ENCODE measurements around the gene CAMTA1. TPM values are rescaled to one million over a fixed set of nuclear protein-coding genes. Genes with fewer than 3 reads are reported as not detected.

CAMTA1 gene
- polyA plus RNA-seq, 1 of the 3 experiments (the other 2 are of a cell fraction), result 63.1 TPM

GRCh38 chr1:7541629-7542028 is 756.4 kb downstream of the CAMTA1 start:
- no peak overlapping the region for H3K9ac ChIP-seq
- H3K9me2 ChIP-seq, result no peaks in the 10 kb centered on the region
- H4K20me1 ChIP-seq (ENCODE audit: insufficient read depth), result no peaks in the 10 kb centered on the region
- no peaks in the 10 kb centered on the region for H3K27me3 ChIP-seq (ENCODE audit: insufficient read depth)
- no peaks in the 10 kb centered on the region for H3K79me2 ChIP-seq (ENCODE audit: insufficient read depth)
- H3F3A ChIP-seq (replicated peaks; ENCODE audit: insufficient read depth), result no peaks in the 10 kb centered on the region
- POLR2A ChIA-PET, result no interaction called here
- H2AFZ ChIP-seq (ENCODE audit: low read depth), result no peak overlapping the region
- TF ChIP-seq RFX5 (IDR thresholded peaks at IDR 0.05; ENCODE audit: low read length) (no peak), FOXM1 (IDR thresholded peaks at IDR 0.05; ENCODE audit: low read depth) (no peak), TAF1 (IDR thresholded peaks at IDR 0.05; ENCODE audit: borderline replicate concordance, low read depth, low read length) (no peak), MAX (IDR thresholded peaks at IDR 0.05; ENCODE audit: low read depth) (no peak), NFIC (IDR thresholded peaks at IDR 0.05; ENCODE audit: borderline replicate concordance) (no peak), RCOR1 (IDR thresholded peaks at IDR 0.05; ENCODE audit: low read length) (no peak), POLR2AphosphoS5 (IDR thresholded peaks at IDR 0.05; ENCODE audit: low read depth, low read length) (no peak), CHD2 (IDR thresholded peaks at IDR 0.05; ENCODE audit: low read length, partially characterized antibody) (no peak), USF2 (IDR thresholded peaks at IDR 0.05; ENCODE audit: borderline replicate concordance, low read depth, low read length) (no peak), ELF1 (IDR thresholded peaks at IDR 0.05) (no peak), RAD21 (IDR thresholded peaks at IDR 0.05; ENCODE audit: low read length) (no peak), SMC3 (IDR thresholded peaks at IDR 0.05; ENCODE audit: low read depth, low read length) (no peak), JUND (IDR thresholded peaks at IDR 0.05) (no peak), REST (IDR thresholded peaks at IDR 0.05; ENCODE audit: low read depth, low read length) (no peak), IRF3 (IDR thresholded peaks at IDR 0.05; ENCODE audit: low read depth, low read length) (no peak), TCF12 (IDR thresholded peaks at IDR 0.05) (no peak), MXI1 (IDR thresholded peaks at IDR 0.05; ENCODE audit: low read depth, low read length) (no peak), RXRA (IDR thresholded peaks at IDR 0.05; ENCODE audit: borderline replicate concordance, low read depth) (no peak)
- TF ChIP-seq, protein P1, sequence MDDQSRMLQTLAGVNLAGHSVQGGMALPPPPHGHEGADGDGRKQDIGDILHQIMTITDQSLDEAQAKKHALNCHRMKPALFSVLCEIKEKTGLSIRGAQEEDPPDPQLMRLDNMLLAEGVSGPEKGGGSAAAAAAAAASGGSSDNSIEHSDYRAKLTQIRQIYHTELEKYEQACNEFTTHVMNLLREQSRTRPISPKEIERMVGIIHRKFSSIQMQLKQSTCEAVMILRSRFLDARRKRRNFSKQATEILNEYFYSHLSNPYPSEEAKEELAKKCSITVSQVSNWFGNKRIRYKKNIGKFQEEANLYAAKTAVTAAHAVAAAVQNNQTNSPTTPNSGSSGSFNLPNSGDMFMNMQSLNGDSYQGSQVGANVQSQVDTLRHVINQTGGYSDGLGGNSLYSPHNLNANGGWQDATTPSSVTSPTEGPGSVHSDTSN (IDR thresholded peaks at IDR 0.05), result no peak
- DNase-seq, result no peak
- no peaks in the 10 kb centered on the region for H3K9me3 ChIP-seq
- no peaks in the 10 kb centered on the region for H3K36me3 ChIP-seq (replicated peaks in 1 of 2; ENCODE audit: control insufficient read depth in 1 of 2, insufficient read depth in 2 of 2, low read length in 1 of 2)
- H3K4me1 ChIP-seq (ENCODE audit: control insufficient read depth in 1 of 2, insufficient read depth in 2 of 2, low read depth in 1 of 2, low read length in 1 of 2), result peaks cover 0 to 43% of the 10 kb centered on the region in 2 experiments; a peak in 2 of 4 replicates
- H3K4me2 ChIP-seq, result no peak overlapping the region
- no peak overlapping the region for H3K4me3 ChIP-seq (ENCODE audit: low read depth in 2 of 2, low read length in 1 of 2)
- CTCF ChIA-PET, result interaction anchor here (0.6 kb wide), 1 partner anchor 14 kb away, joined by 3 read pairs; no protein-coding TSS in a partner anchor
- 89% methylated on average over 10 of the region's 11 CpGs for WGBS (ENCODE audit: low lambda C conversion rate)
- H3K27ac ChIP-seq (ENCODE audit: low read depth in 2 of 2, low read length in 1 of 2), result no peak overlapping the region
